ENCODE results near the gene EEFSEC.
A peak's percentile ranks its signal among the peaks of the same experiment; 100 is the strongest.

The EEFSEC gene

GRCh38 chr3:128319741-128320141 is 166.5 kb downstream of the EEFSEC start:
- no peak overlapping the region for H3K4me3 ChIP-seq (ENCODE audit: low read length)
- no peak for DNase-seq (ENCODE audit: low read depth)
- TF ChIP-seq CTCF (conservative IDR thresholded peaks at IDR 0.05; ENCODE audit: low read depth, low read length): no peak

GRCh38 chr3:128320551-128321340 is 167.5 kb downstream of the EEFSEC start:
- DNase-seq (ENCODE audit: low read depth): no peak
- TF ChIP-seq CTCF (conservative IDR thresholded peaks at IDR 0.05; ENCODE audit: low read depth, low read length): no peak
- no peak overlapping the region for H3K4me3 ChIP-seq (ENCODE audit: low read length)

GRCh38 chr3:128321418-128321817 is 168.1 kb downstream of the EEFSEC start:
- H3K4me3 ChIP-seq (ENCODE audit: low read length): no peak overlapping the region
- TF ChIP-seq CTCF (conservative IDR thresholded peaks at IDR 0.05; ENCODE audit: low read depth, low read length): no peak
- DNase-seq (ENCODE audit: low read depth): no peak

- DNase-seq (ENCODE audit: low read depth): no peak
- TF ChIP-seq CTCF (conservative IDR thresholded peaks at IDR 0.05; ENCODE audit: low read depth, low read length): peak; percentile 71
Observed at GRCh38 chr3:128322030-128323022, 169.0 kb downstream of the EEFSEC start.

GRCh38 chr3:128323206-128324081 is 170.2 kb downstream of the EEFSEC start:
- H3K4me3 ChIP-seq (ENCODE audit: low read length): no peak overlapping the region
- no peak for DNase-seq (ENCODE audit: low read depth)
- no peak for TF ChIP-seq CTCF (conservative IDR thresholded peaks at IDR 0.05; ENCODE audit: low read depth, low read length)

More at GRCh38 chr3:128322030-128323022, 169.0 kb downstream of the EEFSEC start:
- no peak overlapping the region for H3K4me3 ChIP-seq (ENCODE audit: low read length)

GRCh38 chr3:128324911-128325592 is 171.8 kb downstream of the EEFSEC start:
- H3K4me3 ChIP-seq (ENCODE audit: low read length): no peak overlapping the region
- DNase-seq (ENCODE audit: low read depth): no peak

More at GRCh38 chr3:128324911-128325592, 171.8 kb downstream of the EEFSEC start:
- no peak for TF ChIP-seq CTCF (conservative IDR thresholded peaks at IDR 0.05; ENCODE audit: low read depth, low read length)

Data from retinal pigment epithelial cell (primary cell).